Stimulated activated CD8-positive, alpha-beta memory T cell treated with anti-CD3 and anti-CD28 coated beads, Interleukin-15, amount 100 ng/mL, for 24 hours (primary cell): ENCODE measurements around the gene ABHD14A.
"Not testable (repeated sequence)": the region's sequence is repeated elsewhere in the genome, so short reads cannot be mapped to it uniquely, and the experiment has no call there.

Experiments
- DNase-seq: peaks from one replicate; pipeline ENCODE4 v3.0.0-alpha.2; 2020; ENCODE audit warnings: low read depth

Gene ABHD14A

GRCh38 chr3:51974277-51974962, 444 bp upstream of the ABHD14A start:
- DNase-seq: no peak

GRCh38 chr3:51975852-51976549, 1.1 kb downstream of the ABHD14A start:
- no peak for DNase-seq

GRCh38 chr3:51977446-51978142, 2.7 kb downstream of the ABHD14A start:
- DNase-seq: no peak

GRCh38 chr3:51978143-51978502, 3.3 kb downstream of the ABHD14A start:
- no peak for DNase-seq

GRCh38 chr3:51980253-51980652, 5.4 kb downstream of the ABHD14A start:
- DNase-seq: no peak

GRCh38 chr3:51982352-51982837, 7.5 kb downstream of the ABHD14A start:
- DNase-seq: no peak

GRCh38 chr3:51982838-51983577, 8.1 kb downstream of the ABHD14A start, which contains the start of gene ACY1:
Gene ACY1, plus strand, starts transcription at chr3:51983535. Its CDS starts 530 bp downstream, at chr3:51984065.
- DNase-seq: peak; percentile 50

- no peak for DNase-seq
These were observed 8.9 kb downstream of the ABHD14A start for GRCh38 chr3:51983578-51984268.

- no peak for DNase-seq
These were observed 9.4 kb downstream of the ABHD14A start for GRCh38 chr3:51984269-51984647.

- DNase-seq: no peak
These were observed 10.2 kb downstream of the ABHD14A start for GRCh38 chr3:51985063-51985462.

GRCh38 chr3:51986010-51986947, 11.4 kb downstream of the ABHD14A start:
- DNase-seq: no peak

GRCh38 chr3:51987568-51987967, 12.7 kb downstream of the ABHD14A start:
- no peak for DNase-seq

- no peak for DNase-seq
These were observed 13.7 kb downstream of the ABHD14A start for GRCh38 chr3:51988286-51989146.

GRCh38 chr3:51990501-51990971, 15.7 kb downstream of the ABHD14A start:
- not testable (repeated sequence) for DNase-seq

- DNase-seq: no peak
These were observed 17.3 kb downstream of the ABHD14A start for GRCh38 chr3:51992017-51992682.

GRCh38 chr3:51993657-51994056, 18.8 kb downstream of the ABHD14A start:
- not testable (repeated sequence) for DNase-seq

- DNase-seq: no peak
These were observed 19.7 kb downstream of the ABHD14A start for GRCh38 chr3:51994530-51994929.

- peak; percentile 71 for DNase-seq
These were observed 20.7 kb downstream of the ABHD14A start, which contains the start of gene RPL29 for GRCh38 chr3:51995346-51996163. Gene RPL29, minus strand, starts transcription at chr3:51995895. Its CDS starts 434 bp downstream, at chr3:51995461.
